Osteoblast (primary cell): ENCODE results near the gene PLA2G6. TPM values are rescaled to one million over a fixed set of nuclear protein-coding genes. Genes with fewer than 3 reads are reported as not detected.

Source experiments
- DNase-seq: peaks from one replicate; pipeline ENCODE4 v3.0.0; 2011; ENCODE audit warnings: low spot score, mixed read lengths; ENCODE audit not compliant: insufficient read length; ENCODE audit errors: missing footprints
- H2AFZ ChIP-seq: 2 replicates; pipeline ENCODE4 v1.6.0; 2011; ENCODE audit warnings: mild to moderate bottlenecking, low read length
- H3K27ac ChIP-seq: 2 replicates; pipeline ENCODE4 v1.5.1; 2011; ENCODE audit warnings: mild to moderate bottlenecking, low read depth, low read length, moderate library complexity
- H3K27me3 ChIP-seq: 2 replicates; pipeline ENCODE4 v1.6.0; 2012; ENCODE audit warnings: mild to moderate bottlenecking, control low read depth, inconsistent platforms, low read length, moderate library complexity; ENCODE audit not compliant: insufficient read depth
- H3K36me3 ChIP-seq: 2 replicates; pipeline ENCODE4 v1.5.1; 2011; ENCODE audit warnings: mild to moderate bottlenecking, low read length, control low read depth, moderate library complexity; ENCODE audit not compliant: insufficient read depth
- H3K4me1 ChIP-seq: 2 replicates; pipeline ENCODE4 v1.5.1; 2011; ENCODE audit warnings: mild to moderate bottlenecking, low read length, control low read depth, moderate library complexity; ENCODE audit not compliant: insufficient read depth
- H3K4me2 ChIP-seq: 2 replicates; pipeline ENCODE4 v1.6.0; 2011; ENCODE audit warnings: mild to moderate bottlenecking, low read length; ENCODE audit not compliant: insufficient read depth
- H3K4me3 ChIP-seq: fragments of 200-600 bp; sonication (generic); 3 replicates; pipeline ENCODE4 v1.5.1; 2012; ENCODE audit warnings: mild to moderate bottlenecking, low read length, inconsistent platforms; ENCODE audit not compliant: insufficient read depth
- H3K79me2 ChIP-seq: 2 replicates; pipeline ENCODE4 v1.6.0; 2012; ENCODE audit warnings: mild to moderate bottlenecking, low read length, control low read depth, inconsistent platforms; ENCODE audit not compliant: insufficient read depth
- H3K9me3 ChIP-seq: 2 replicates; pipeline ENCODE4 v1.5.1; 2011; ENCODE audit warnings: low read depth, low read length, control low read depth
- H4K20me1 ChIP-seq: 2 replicates; pipeline ENCODE4 v1.6.0; 2012; ENCODE audit warnings: mild to moderate bottlenecking, low read length, control low read depth; ENCODE audit not compliant: insufficient read depth
- CTCF ChIP-seq: IDR thresholded peaks from 2 replicates; pipeline ENCODE4 v1.5.1; 2011; ENCODE audit warnings: mild to moderate bottlenecking, low read depth, low read length, moderate library complexity; ENCODE audit errors: extremely low read depth
- total RNA-seq: library from RNA; depleted of rRNA; stranded (reverse); fragments of >200 nt; gene quantifications from 2 replicates; pipeline ENCODE4 v1.2.3, GENCODE V29; 2012

The PLA2G6 gene
- total RNA-seq, 1 donor = 12.3 TPM

GRCh38 chr22:38110008-38110862, 71.4 kb downstream of the PLA2G6 start, which contains the start of gene BAIAP2L2:
TSS of gene BAIAP2L2 (minus strand) at chr22:38110684. CDS start at chr22:38110525, 159 bp downstream.
- Histone ChIP-seq H3K4me3 (no peak within 1 kb of the TSS), H3K79me2 (no peaks in the 10 kb centered on the region), H3K9me3 (no peaks in the 10 kb centered on the region), H3K27me3 (no peaks in the 10 kb centered on the region), H4K20me1 (no peaks in the 10 kb centered on the region), H3K4me2 (no peak within 1 kb of the TSS), H3K36me3 (no peaks in the 10 kb centered on the region), H3K27ac (no peak within 1 kb of the TSS), H2AFZ (no peak within 1 kb of the TSS), H3K4me1 (no peaks in the 10 kb centered on the region)
- peak; percentile 81 for DNase-seq
- no peak for TF ChIP-seq CTCF

- H3K36me3 ChIP-seq = no peaks in the 10 kb centered on the region
- H2AFZ ChIP-seq = no peak overlapping the region
- no peak for TF ChIP-seq CTCF
- H3K27ac ChIP-seq = no peak overlapping the region
- no peaks in the 10 kb centered on the region for H4K20me1 ChIP-seq
- peak; percentile 74 for DNase-seq
- no peak overlapping the region for H3K4me3 ChIP-seq
- H3K4me2 ChIP-seq = no peak overlapping the region
- no peaks in the 10 kb centered on the region for H3K4me1 ChIP-seq
- no peaks in the 10 kb centered on the region for H3K79me2 ChIP-seq
- H3K9me3 ChIP-seq = no peaks in the 10 kb centered on the region
- no peaks in the 10 kb centered on the region for H3K27me3 ChIP-seq
Measured at GRCh38 chr22:38109371-38110001, 72.1 kb downstream of the PLA2G6 start.

GRCh38 chr22:38108561-38109319, 72.9 kb downstream of the PLA2G6 start:
- Histone ChIP-seq H3K36me3 (no peaks in the 10 kb centered on the region), H4K20me1 (no peaks in the 10 kb centered on the region), H3K4me3 (no peak overlapping the region), H3K4me1 (no peaks in the 10 kb centered on the region), H2AFZ (no peak overlapping the region), H3K27me3 (no peaks in the 10 kb centered on the region), H3K79me2 (no peaks in the 10 kb centered on the region), H3K9me3 (no peaks in the 10 kb centered on the region), H3K4me2 (no peak overlapping the region), H3K27ac (no peak overlapping the region)
- peak; percentile 39 for DNase-seq
- TF ChIP-seq CTCF = no peak
